Stimulated activated CD8-positive, alpha-beta memory T cell treated with anti-CD3 and anti-CD28 coated beads, Interleukin-4, amount 100 ng/mL, for 1 hour (primary cell): Measurements from ENCODE around the gene KCNMA1.

Experiments used
- DNase-seq, 2 donors: peaks; one replicate each; pipeline ENCODE4 v3.0.0-alpha.2; 2020; ENCODE audit warnings: low read depth in 2 of 2, low spot score in 1 of 2

The KCNMA1 gene

GRCh38 chr10:77494756-77495541, 142.7 kb downstream of the KCNMA1 start:
- no peak for DNase-seq

GRCh38 chr10:77494327-77494726, 143.3 kb downstream of the KCNMA1 start:
- no peak for DNase-seq

DNA sequence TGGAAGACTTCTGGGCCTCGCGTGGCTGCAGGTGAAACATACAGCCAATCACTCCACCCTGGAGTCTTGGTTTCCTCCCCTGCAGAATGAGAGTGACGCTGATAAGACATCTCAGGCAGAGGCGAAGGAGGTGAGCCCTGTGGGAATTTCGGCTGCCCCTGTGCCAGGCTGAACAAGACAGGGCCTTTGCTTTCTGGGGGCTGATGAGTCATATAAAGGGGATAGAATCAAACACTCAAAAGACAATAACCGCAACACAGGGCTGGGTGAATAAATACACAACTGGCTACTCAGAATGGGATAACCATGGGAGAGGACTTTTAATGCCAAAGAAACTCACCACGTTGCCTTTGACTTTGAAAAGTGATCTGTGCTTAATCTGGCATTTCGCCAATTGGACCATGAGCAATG, 143.8 kb downstream of the KCNMA1 start:
- no peak for DNase-seq

GRCh38 chr10:77493239-77493806, 144.3 kb downstream of the KCNMA1 start:
- no peak for DNase-seq

GRCh38 chr10:77492368-77492994, 145.1 kb downstream of the KCNMA1 start:
- DNase-seq = no peak

- no peak for DNase-seq
Measured at GRCh38 chr10:77490534-77491314, 146.9 kb downstream of the KCNMA1 start.

DNA sequence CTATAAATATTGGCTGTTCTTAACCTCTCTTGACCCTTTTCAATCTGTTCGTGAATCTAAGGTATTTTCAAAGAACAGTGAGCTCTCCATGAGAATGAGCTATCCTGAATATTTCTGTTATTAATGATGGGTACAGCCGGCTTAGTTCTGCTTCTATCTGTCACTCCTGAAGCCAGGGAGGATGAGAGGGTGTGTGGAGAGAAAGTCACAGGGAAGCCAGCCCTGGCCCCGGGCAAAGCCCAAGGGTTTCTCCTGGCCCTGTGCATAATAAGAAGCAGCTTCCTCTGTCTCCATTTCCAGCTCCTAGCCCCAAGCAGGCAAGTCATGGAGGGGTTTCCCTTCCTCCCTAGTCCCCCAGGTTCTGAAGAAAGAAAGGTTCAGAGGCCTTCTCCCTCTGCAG, 151.1 kb downstream of the KCNMA1 start:
- DNase-seq = no peak

DNA sequence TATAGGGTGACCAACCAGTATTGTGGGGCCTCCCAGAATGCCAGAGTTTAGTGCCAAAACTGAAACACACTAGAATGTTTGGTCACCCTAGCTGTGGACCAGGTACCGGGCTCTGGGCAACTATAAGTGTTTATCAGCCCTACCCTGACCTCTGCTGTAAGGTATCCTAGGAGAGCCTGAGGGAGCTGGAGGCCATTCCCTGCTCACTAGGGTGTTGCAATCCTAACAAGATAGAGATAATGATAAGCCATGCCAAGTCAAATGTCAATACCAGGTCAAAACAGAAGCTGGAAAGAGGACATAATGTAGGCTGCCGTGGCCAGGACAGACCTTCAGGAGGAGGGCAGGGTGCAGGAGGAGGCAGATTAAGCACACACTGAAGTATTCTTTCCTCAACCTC, 151.8 kb downstream of the KCNMA1 start:
- no peak for DNase-seq

GRCh38 chr10:77482072-77482471, 155.5 kb downstream of the KCNMA1 start:
- no peak for DNase-seq

GRCh38 chr10:77479586-77479985, 158.0 kb downstream of the KCNMA1 start:
- no peak for DNase-seq

DNA sequence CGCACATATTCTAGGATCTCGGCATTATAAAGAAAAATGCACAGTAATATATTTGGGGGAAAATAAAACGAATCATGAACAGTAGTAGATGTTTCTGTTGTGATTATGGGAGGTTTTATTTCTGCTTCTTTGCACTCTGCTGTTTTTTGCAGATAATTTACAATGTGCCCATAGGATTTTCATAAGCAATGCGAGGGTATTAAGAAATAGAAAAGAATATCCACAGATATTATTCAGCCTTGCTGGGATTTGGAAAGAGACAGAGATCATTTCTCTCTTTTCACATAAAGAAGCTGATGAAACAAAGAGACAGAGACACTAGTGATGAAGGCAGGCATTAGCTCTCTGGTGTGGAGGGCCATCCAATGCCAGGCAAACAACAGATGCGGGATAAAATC, 158.6 kb downstream of the KCNMA1 start:
- no peak for DNase-seq

DNA sequence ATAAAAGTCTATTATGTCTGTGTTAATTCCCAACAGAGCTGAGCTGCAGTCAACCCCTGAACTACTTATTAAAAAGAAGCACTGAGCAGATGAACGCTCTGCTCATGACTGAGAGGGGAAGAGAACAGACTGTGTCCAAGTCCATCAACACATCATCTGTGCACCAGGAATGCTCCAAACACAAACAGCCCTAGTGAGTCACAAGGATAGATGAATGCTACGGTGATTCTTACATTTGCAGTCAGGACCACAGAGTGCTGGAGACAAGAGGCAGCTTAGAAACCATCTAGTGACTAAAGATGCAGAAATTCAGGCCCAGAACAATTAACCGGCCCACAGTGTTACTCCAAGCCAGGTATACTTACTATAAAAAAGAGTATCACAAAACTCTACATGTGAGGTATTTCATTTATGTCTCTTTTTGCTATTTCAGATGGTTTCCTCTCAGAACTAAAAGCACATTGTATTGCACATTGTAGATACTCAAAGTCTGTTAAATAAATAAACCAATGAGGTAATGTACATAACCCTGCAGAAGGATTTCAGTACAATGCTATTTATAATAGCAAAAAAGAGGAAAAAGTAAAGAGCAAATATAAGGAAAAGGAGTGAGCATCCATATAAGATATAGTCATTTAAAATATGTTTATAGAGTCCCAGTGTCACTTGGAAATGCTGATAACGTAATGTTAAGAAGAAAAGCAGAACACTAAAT, 159.2 kb downstream of the KCNMA1 start:
- DNase-seq = no peak

DNA sequence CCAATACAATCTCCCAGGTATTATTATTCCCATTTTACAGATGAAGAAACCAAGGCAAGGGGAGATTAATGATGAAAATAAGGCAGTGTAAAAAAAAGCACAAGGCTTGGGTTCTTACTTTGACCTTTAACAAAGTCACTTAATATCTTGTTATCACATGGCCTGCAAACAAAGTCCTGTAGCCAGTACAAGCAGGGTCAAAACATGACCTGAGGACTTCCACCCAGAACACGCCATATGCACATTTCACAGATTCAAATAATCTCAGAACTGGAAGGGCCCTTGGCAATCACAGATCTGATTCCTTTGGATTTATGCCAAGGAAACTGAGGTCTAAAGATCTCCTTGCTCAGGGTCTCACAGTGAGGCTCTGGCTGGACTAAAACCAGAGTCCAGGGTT, 162.1 kb downstream of the KCNMA1 start:
- no peak for DNase-seq

DNA sequence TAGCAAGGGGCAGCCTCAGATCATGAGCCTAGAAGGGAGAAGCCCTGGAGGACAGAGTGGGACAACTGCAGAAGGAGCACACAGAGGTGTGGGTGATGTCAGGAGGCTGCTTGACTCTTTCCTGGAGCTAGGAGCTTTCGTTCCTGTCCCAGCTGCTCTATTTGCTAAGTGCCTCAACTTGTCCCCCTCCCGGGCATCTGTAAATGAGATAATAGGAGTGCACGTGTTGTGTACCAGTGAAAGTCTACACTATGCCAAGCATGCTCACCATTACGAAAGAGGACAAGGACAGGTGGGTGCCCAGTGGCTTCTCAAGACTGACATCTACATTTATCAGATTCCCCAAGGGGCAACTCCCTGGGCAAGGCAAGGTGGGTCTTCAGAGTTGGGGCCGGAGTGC, 162.7 kb downstream of the KCNMA1 start:
- DNase-seq = no peak

GRCh38 chr10:77474386-77474785, 163.2 kb downstream of the KCNMA1 start:
- no peak for DNase-seq

- DNase-seq = no peak
Measured at GRCh38 chr10:77472146-77472545, 165.5 kb downstream of the KCNMA1 start.

- no peak for DNase-seq
Measured at GRCh38 chr10:77471069-77471536, 166.5 kb downstream of the KCNMA1 start.

- no peak for DNase-seq
Measured at GRCh38 chr10:77467422-77467963, 170.1 kb downstream of the KCNMA1 start.

- no peak for DNase-seq
Measured at GRCh38 chr10:77463967-77464745, 173.5 kb downstream of the KCNMA1 start.

- no peak for DNase-seq
Measured at GRCh38 chr10:77463499-77463898, 174.1 kb downstream of the KCNMA1 start.
